IMR-90 (cell line): ENCODE measurements around the gene SLC39A8. TPM values are rescaled to one million over a fixed set of nuclear protein-coding genes. Genes with fewer than 3 reads are reported as not detected.

Experiments used
- ATAC-seq: fragments of 200-7000 bp; cut with Tn5 transposase; 2 replicates; pipeline ENCODE4 v1.9.1; 2020; ENCODE audit warnings: low read depth, mild to moderate bottlenecking, moderate library complexity
- BruUV-seq: library from RNA; stranded (reverse); fragments of 400-500 nt; replicated peaks from 2 replicates; lab custom pipeline; 2021; lab: Mats Ljungman, UMichigan
- CTCF ChIA-PET: fragments of 300-600 bp; formaldehyde crosslinking; extraction: SDS; loops from one replicate; lab custom pipeline; 2021; ENCODE audit warnings: antibody characterized with exemption; lab: Yijun Ruan, JAX
- POLR2A ChIA-PET: fragments of 300-600 bp; sonication (Branson Sonifier 250); formaldehyde crosslinking; loops from one replicate; lab custom pipeline; 2022; ENCODE audit warnings: antibody characterized with exemption; ENCODE audit not compliant: unreplicated experiment; lab: Charles Lee
- DNase-seq: peaks from one replicate; pipeline ENCODE4 v3.0.0; 2013
- H2AFZ ChIP-seq: replicated peaks from 2 replicates; pipeline ENCODE3; 2013; ENCODE audit warnings: low read length, mild to moderate bottlenecking; ENCODE audit not compliant: poor library complexity
- H2AK5ac ChIP-seq: 2 replicates; pipeline ENCODE4 v1.6.1; 2013; ENCODE audit warnings: low read depth, low read length, inconsistent platforms
- H2AK9ac ChIP-seq: replicated peaks from 2 replicates; pipeline ENCODE3; 2013; ENCODE audit warnings: mild to moderate bottlenecking, low read depth, low read length, moderate library complexity; ENCODE audit not compliant: poor library complexity
- H2BK120ac ChIP-seq: 2 replicates; pipeline ENCODE4 v1.6.1; 2013; ENCODE audit warnings: low read depth, low read length, inconsistent platforms
- H2BK15ac ChIP-seq: 3 replicates; pipeline ENCODE4 v1.6.1; 2013; ENCODE audit warnings: low read depth, low read length, inconsistent platforms
- H2BK20ac ChIP-seq: 2 replicates; pipeline ENCODE4 v1.6.1; 2013; ENCODE audit warnings: low read depth, mild to moderate bottlenecking, inconsistent platforms, low read length, moderate library complexity
- H2BK5ac ChIP-seq: 2 replicates; pipeline ENCODE4 v1.6.1; 2013; ENCODE audit warnings: mild to moderate bottlenecking, low read depth, low read length, inconsistent platforms; ENCODE audit not compliant: poor library complexity, severe bottlenecking
- H3K14ac ChIP-seq: replicated peaks from 2 replicates; pipeline ENCODE4 v1.6.1; 2013; ENCODE audit warnings: low read depth, low read length, inconsistent platforms
- H3K18ac ChIP-seq: 2 replicates; pipeline ENCODE4 v1.6.1; 2013; ENCODE audit warnings: low read depth, low read length, control low read depth
- H3K23ac ChIP-seq: 2 replicates; pipeline ENCODE4 v1.6.1; 2013; ENCODE audit warnings: low read depth, low read length, inconsistent platforms
- H3K27ac ChIP-seq: 2 replicates; pipeline ENCODE4 v1.5.1; 2013; ENCODE audit warnings: mild to moderate bottlenecking, control low read depth, low read length; ENCODE audit not compliant: insufficient read depth
- H3K27me3 ChIP-seq: 2 replicates; pipeline ENCODE4 v1.6.1; 2013; ENCODE audit warnings: low read length; ENCODE audit not compliant: control insufficient read depth, insufficient read depth
- H3K36me3 ChIP-seq: 2 replicates; pipeline ENCODE4 v1.6.1; 2013; ENCODE audit warnings: low read length, mixed read lengths; ENCODE audit not compliant: control insufficient read depth, insufficient read depth
- H3K4ac ChIP-seq: 2 replicates; pipeline ENCODE4 v1.6.1; 2013; ENCODE audit warnings: low read depth, low read length, inconsistent platforms
- H3K4me1 ChIP-seq: 2 replicates; pipeline ENCODE4 v1.6.1; 2013; ENCODE audit warnings: low read length, mixed read lengths; ENCODE audit not compliant: control insufficient read depth, insufficient read depth
- H3K4me2 ChIP-seq: 2 replicates; pipeline ENCODE4 v1.6.1; 2013; ENCODE audit warnings: low read depth, mild to moderate bottlenecking, control low read depth, low read length, moderate library complexity
- H3K4me3 ChIP-seq: 2 replicates; pipeline ENCODE4 v1.5.1; 2013; ENCODE audit warnings: low read depth, mild to moderate bottlenecking, control low read depth, low read length, moderate library complexity; ENCODE audit not compliant: insufficient read depth
- H3K56ac ChIP-seq: 2 replicates; pipeline ENCODE4 v1.6.1; 2013; ENCODE audit warnings: low read length, inconsistent platforms; ENCODE audit not compliant: insufficient read depth; ENCODE audit errors: extremely low read depth
- H3K79me1 ChIP-seq, 2 experiments: 2 replicates each; pipeline ENCODE4 v1.6.1; 2013; ENCODE audit warnings: low read length in 2 of 2, inconsistent platforms in 1 of 2, low read depth in 1 of 2
- H3K9ac ChIP-seq: 2 replicates; pipeline ENCODE4 v1.6.1; 2013; ENCODE audit warnings: low read depth, low read length, control low read depth
- H3K9me1 ChIP-seq: 2 replicates; pipeline ENCODE4 v1.6.1; 2013; ENCODE audit warnings: low read length, inconsistent platforms; ENCODE audit not compliant: insufficient read depth
- H3K9me3 ChIP-seq: 2 replicates; pipeline ENCODE4 v1.6.1; 2013; ENCODE audit warnings: low read length; ENCODE audit not compliant: control insufficient read depth, insufficient read depth
- H4K20me1 ChIP-seq: 2 replicates; pipeline ENCODE4 v1.6.1; 2013; ENCODE audit warnings: low read length, inconsistent platforms; ENCODE audit not compliant: insufficient read depth
- H4K5ac ChIP-seq: 2 replicates; pipeline ENCODE4 v1.6.1; 2013; ENCODE audit warnings: mild to moderate bottlenecking, low read depth, low read length, control low read depth
- H4K8ac ChIP-seq, 2 experiments: 2 replicates each; pipeline ENCODE4 v1.6.1; 2013; ENCODE audit warnings: low read depth in 2 of 2, low read length in 2 of 2, control low read depth in 1 of 2, inconsistent platforms in 1 of 2
- H4K91ac ChIP-seq: 2 replicates; pipeline ENCODE4 v1.6.1; 2013; ENCODE audit warnings: low read depth, low read length, inconsistent platforms; ENCODE audit not compliant: insufficient read depth
- BHLHE40 ChIP-seq: fragments of 150-350 bp; IDR thresholded peaks from 2 replicates; pipeline ENCODE4 v1.6.1; 2016; ENCODE audit warnings: mild to moderate bottlenecking, low read depth, low read length
- CEBPB ChIP-seq: IDR thresholded peaks from 2 replicates; pipeline ENCODE4 v1.6.1; 2012; ENCODE audit warnings: low read depth, low read length, improper control_type of control experiment
- CHD1 ChIP-seq: IDR thresholded peaks from 2 replicates; pipeline ENCODE4 v1.6.1; 2012; ENCODE audit warnings: low read depth, low read length, improper control_type of control experiment
- FOS ChIP-seq: fragments of 150-350 bp; IDR thresholded peaks from 2 replicates; pipeline ENCODE4 v1.6.1; 2016; ENCODE audit warnings: low read depth, low read length
- MAFK ChIP-seq: IDR thresholded peaks from 2 replicates; pipeline ENCODE4 v1.6.1; 2012; ENCODE audit warnings: low read depth, low read length, improper control_type of control experiment
- MAZ ChIP-seq: IDR thresholded peaks from 2 replicates; pipeline ENCODE4 v1.6.1; 2012; ENCODE audit warnings: low read depth, mild to moderate bottlenecking, low read length, improper control_type of control experiment, moderate library complexity, borderline replicate concordance
- MXI1 ChIP-seq: IDR thresholded peaks from 2 replicates; pipeline ENCODE4 v1.6.1; 2012; ENCODE audit warnings: low read depth, mild to moderate bottlenecking, low read length, moderate library complexity, borderline replicate concordance
- NFE2L2 ChIP-seq: fragments of 150-350 bp; IDR thresholded peaks from 2 replicates; pipeline ENCODE4 v1.6.1; 2016; ENCODE audit warnings: low read depth, mild to moderate bottlenecking, low read length
- POLR2A ChIP-seq: IDR thresholded peaks from 2 replicates; pipeline ENCODE4 v1.6.1; 2012; ENCODE audit warnings: mild to moderate bottlenecking, low read depth, low read length
- RAD21 ChIP-seq: IDR thresholded peaks from 2 replicates; pipeline ENCODE4 v1.6.1; 2012; ENCODE audit warnings: low read length, improper control_type of control experiment
- RCOR1 ChIP-seq: IDR thresholded peaks from 2 replicates; pipeline ENCODE4 v1.6.1; 2012; ENCODE audit warnings: mild to moderate bottlenecking, low read length, improper control_type of control experiment; ENCODE audit not compliant: insufficient replicate concordance
- RFX5 ChIP-seq: IDR thresholded peaks from 2 replicates; pipeline ENCODE4 v1.8.0; 2012; ENCODE audit warnings: low read depth, mild to moderate bottlenecking, low read length, moderate library complexity
- SMC3 ChIP-seq: fragments of 150-350 bp; IDR thresholded peaks from 2 replicates; pipeline ENCODE4 v1.6.1; 2016; ENCODE audit warnings: low read depth, mild to moderate bottlenecking, antibody characterized with exemption, low read length, moderate library complexity
- WGBS, 2 experiments: methylation state at CpG; one replicate each; pipeline versions ENCODE4 v1.1.5 to v1.1.7; 2013; ENCODE audit warnings: missing lambda C conversion rate in 2 of 2; ENCODE audit not compliant: insufficient read length in 1 of 2; ENCODE audit errors: extremely low coverage in 2 of 2; 5-methylcytosine and 5-hydroxymethylcytosine counted together
- dilution Hi-C: fragments of 300-500 bp; cut with HindIII; formaldehyde crosslinking; loops from one replicate; pipeline ENCODE4 v1.14.3; 2018; ENCODE audit warnings: low sequenced_read_pairs; ENCODE audit not compliant: unreplicated experiment
- in situ Hi-C: fragments of 300-500 bp; cut with MboI; formaldehyde crosslinking; loops from 3 replicates; pipeline ENCODE4 v1.14.3; 2019; ENCODE audit warnings: low sequenced_read_pairs, inconsistent platforms, mixed read lengths
- intact Hi-C: fragments of 100-400 bp; cut with micrococcal nuclease; formaldehyde crosslinking; loops from 2 replicates; pipeline ENCODE4 v1.10.0; 2022
- polyA plus RNA-seq, 3 experiments: library from polyadenylated mRNA; depleted of rRNA; stranded (reverse); fragments of >200 nt; gene quantifications; 2 replicates each; pipeline ENCODE4 v1.2.3, GENCODE V29; 2012; ENCODE audit warnings: low replicate concordance in 1 of 3
- total RNA-seq: library from RNA; depleted of rRNA; stranded (reverse); fragments of >200 nt; gene quantifications from 2 replicates; pipeline ENCODE4 v1.2.3, GENCODE V29; 2012
- TF ChIP-seq, protein P1 (sequence below): fragments of 150-350 bp; IDR thresholded peaks from 2 replicates; pipeline ENCODE4 v1.6.1; 2016; ENCODE audit warnings: low read depth, mild to moderate bottlenecking, low read length, moderate library complexity, borderline replicate concordance
- TF ChIP-seq, protein P2 (sequence below): fragments of 150-350 bp; IDR thresholded peaks from 2 replicates; pipeline ENCODE4 v1.6.1; 2017; ENCODE audit warnings: mild to moderate bottlenecking, antibody characterized with exemption, low read length, low read depth
- TF ChIP-seq, protein P3 (sequence below): conservative IDR thresholded peaks from 2 replicates; pipeline ENCODE4 v1.5.1; 2012; ENCODE audit warnings: mild to moderate bottlenecking, low read depth, low read length, improper control_type of control experiment

The SLC39A8 gene
- total and polyA plus RNA-seq, 2 of the 4 experiments (the other 2 are of a cell fraction), result 0.05 to 0.18 TPM

DNA sequence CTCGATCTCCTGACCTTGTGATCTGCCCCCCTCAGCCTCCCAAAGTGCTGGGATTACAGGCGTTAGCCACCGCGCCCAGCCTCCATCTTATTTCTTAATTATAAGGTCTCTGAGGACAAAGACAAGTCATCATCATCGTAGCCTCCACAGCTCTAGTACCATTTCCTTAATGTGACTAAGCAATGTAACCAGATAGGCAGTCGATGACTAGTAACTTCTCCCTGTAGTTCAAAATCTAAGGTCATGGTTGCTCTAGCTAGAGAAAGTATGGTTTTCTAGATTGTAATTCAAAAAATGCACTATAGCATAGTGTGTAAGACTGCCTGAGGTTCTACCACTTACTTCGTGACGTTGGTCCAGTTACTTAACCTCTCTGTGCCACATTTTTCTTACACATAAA, 6.9 kb downstream of the SLC39A8 start:
- Histone ChIP-seq H3K4me1 (no peaks in the 10 kb centered on the region), H2BK20ac (no peak overlapping the region), H4K91ac (no peak overlapping the region), H3K27me3 (peaks cover 2% of the 10 kb centered on the region), H3K79me1 (no peaks in the 10 kb centered on the region), H2BK5ac (no peak overlapping the region), H3K4ac (no peak overlapping the region), H3K36me3 (no peaks in the 10 kb centered on the region), H3K9me3 (no peaks in the 10 kb centered on the region), H3K27ac (no peak overlapping the region), H2AFZ (no peak overlapping the region), H2BK15ac (no peak overlapping the region), H3K4me2 (no peak overlapping the region), H3K56ac (no peak overlapping the region), H2AK9ac (no peak overlapping the region), H3K9me1 (no peaks in the 10 kb centered on the region), H4K8ac (no peak overlapping the region), H2BK120ac (no peak overlapping the region), H3K9ac (no peak overlapping the region), H4K20me1 (no peaks in the 10 kb centered on the region), H2AK5ac (no peak overlapping the region), H3K18ac (no peak overlapping the region), H3K4me3 (no peak overlapping the region), H3K23ac (no peak overlapping the region), H4K5ac (no peak overlapping the region), H3K14ac (no peak overlapping the region)
- intact Hi-C loops, result no loop called here
- WGBS, 2 experiments, result no CpG with 5 or more reads among the region's 8 CpGs
- dilution Hi-C loops, result no loop called here
- in situ Hi-C loops, result no loop called here
- DNase-seq, result no peak
- POLR2A ChIA-PET, result no interaction called here
- BruUV-seq, result no TSS peak
- TF ChIP-seq FOS (no peak), MAFK (no peak), SMC3 (no peak), RFX5 (no peak), CEBPB (no peak), RAD21 (no peak), CHD1 (no peak), RCOR1 (no peak), POLR2A (no peak), NFE2L2 (no peak), MAZ (no peak), BHLHE40 (no peak), MXI1 (no peak)
- TF ChIP-seq, protein P1, sequence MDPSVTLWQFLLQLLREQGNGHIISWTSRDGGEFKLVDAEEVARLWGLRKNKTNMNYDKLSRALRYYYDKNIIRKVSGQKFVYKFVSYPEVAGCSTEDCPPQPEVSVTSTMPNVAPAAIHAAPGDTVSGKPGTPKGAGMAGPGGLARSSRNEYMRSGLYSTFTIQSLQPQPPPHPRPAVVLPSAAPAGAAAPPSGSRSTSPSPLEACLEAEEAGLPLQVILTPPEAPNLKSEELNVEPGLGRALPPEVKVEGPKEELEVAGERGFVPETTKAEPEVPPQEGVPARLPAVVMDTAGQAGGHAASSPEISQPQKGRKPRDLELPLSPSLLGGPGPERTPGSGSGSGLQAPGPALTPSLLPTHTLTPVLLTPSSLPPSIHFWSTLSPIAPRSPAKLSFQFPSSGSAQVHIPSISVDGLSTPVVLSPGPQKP, result no peak
- TF ChIP-seq, protein P2, sequence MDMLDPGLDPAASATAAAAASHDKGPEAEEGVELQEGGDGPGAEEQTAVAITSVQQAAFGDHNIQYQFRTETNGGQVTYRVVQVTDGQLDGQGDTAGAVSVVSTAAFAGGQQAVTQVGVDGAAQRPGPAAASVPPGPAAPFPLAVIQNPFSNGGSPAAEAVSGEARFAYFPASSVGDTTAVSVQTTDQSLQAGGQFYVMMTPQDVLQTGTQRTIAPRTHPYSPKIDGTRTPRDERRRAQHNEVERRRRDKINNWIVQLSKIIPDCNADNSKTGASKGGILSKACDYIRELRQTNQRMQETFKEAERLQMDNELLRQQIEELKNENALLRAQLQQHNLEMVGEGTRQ, result no peak
- TF ChIP-seq, protein P3, sequence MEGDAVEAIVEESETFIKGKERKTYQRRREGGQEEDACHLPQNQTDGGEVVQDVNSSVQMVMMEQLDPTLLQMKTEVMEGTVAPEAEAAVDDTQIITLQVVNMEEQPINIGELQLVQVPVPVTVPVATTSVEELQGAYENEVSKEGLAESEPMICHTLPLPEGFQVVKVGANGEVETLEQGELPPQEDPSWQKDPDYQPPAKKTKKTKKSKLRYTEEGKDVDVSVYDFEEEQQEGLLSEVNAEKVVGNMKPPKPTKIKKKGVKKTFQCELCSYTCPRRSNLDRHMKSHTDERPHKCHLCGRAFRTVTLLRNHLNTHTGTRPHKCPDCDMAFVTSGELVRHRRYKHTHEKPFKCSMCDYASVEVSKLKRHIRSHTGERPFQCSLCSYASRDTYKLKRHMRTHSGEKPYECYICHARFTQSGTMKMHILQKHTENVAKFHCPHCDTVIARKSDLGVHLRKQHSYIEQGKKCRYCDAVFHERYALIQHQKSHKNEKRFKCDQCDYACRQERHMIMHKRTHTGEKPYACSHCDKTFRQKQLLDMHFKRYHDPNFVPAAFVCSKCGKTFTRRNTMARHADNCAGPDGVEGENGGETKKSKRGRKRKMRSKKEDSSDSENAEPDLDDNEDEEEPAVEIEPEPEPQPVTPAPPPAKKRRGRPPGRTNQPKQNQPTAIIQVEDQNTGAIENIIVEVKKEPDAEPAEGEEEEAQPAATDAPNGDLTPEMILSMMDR, result no peak
- ATAC-seq, result no peak
- CTCF ChIA-PET, result no interaction called here
